Stimulated activated memory B cell treated with anti-CD40 and anti-IgM and Interleukin-4, amounts not matched to agents 10 μg/mL and 1 μg/mL and 100 μg/mL, for 72 hours (primary cell): ENCODE data around the gene PTPRM.

Experiments
- ATAC-seq: fragments of 150-1000 bp; cut with Tn5 transposase; 2 replicates; pipeline ENCODE4 v1.10.0; 2021
- H3K27ac Mint-ChIP-seq: one replicate; pipeline ENCODE4 v1.8.0; 2022; ENCODE audit warnings: mild to moderate bottlenecking, mixed read lengths
- H3K27me3 Mint-ChIP-seq: one replicate; pipeline ENCODE4 v1.8.0; 2022; ENCODE audit warnings: mixed read lengths
- H3K36me3 Mint-ChIP-seq: one replicate; pipeline ENCODE4 v1.8.0; 2022; ENCODE audit warnings: mixed read lengths
- H3K4me1 Mint-ChIP-seq: one replicate; pipeline ENCODE4 v1.8.0; 2022; ENCODE audit warnings: mixed read lengths
- H3K4me3 Mint-ChIP-seq: one replicate; pipeline ENCODE4 v1.8.0; 2022; ENCODE audit warnings: mild to moderate bottlenecking, moderate library complexity, mixed read lengths
- H3K9me3 Mint-ChIP-seq: one replicate; pipeline ENCODE4 v1.8.0; 2022; ENCODE audit warnings: mixed read lengths

Gene PTPRM

GRCh38 chr18:8097927-8098326 is 530.8 kb downstream of the PTPRM start:
- Mint-ChIP-seq H3K4me3 (no peak overlapping the region), H3K27me3 (no peaks in the 10 kb centered on the region), H3K27ac (no peak overlapping the region), H3K36me3 (no peaks in the 10 kb centered on the region), H3K4me1 (no peaks in the 10 kb centered on the region), H3K9me3 (peaks cover 6% of the 10 kb centered on the region)
- ATAC-seq: no peak

- no peaks in the 10 kb centered on the region for H3K27me3 Mint-ChIP-seq
These were observed 539.5 kb downstream of the PTPRM start for GRCh38 chr18:8106603-8107002.

GRCh38 chr18:8107426-8107825 is 540.3 kb downstream of the PTPRM start:
- H3K4me1 Mint-ChIP-seq: no peaks in the 10 kb centered on the region
- no peak for ATAC-seq
- H3K9me3 Mint-ChIP-seq: no peaks in the 10 kb centered on the region
- H3K4me3 Mint-ChIP-seq: no peak overlapping the region
- H3K27ac Mint-ChIP-seq: no peak overlapping the region
- H3K36me3 Mint-ChIP-seq: no peaks in the 10 kb centered on the region
- no peaks in the 10 kb centered on the region for H3K27me3 Mint-ChIP-seq

More at GRCh38 chr18:8106603-8107002, 539.5 kb downstream of the PTPRM start:
- no peaks in the 10 kb centered on the region for H3K4me1 Mint-ChIP-seq
- no peaks in the 10 kb centered on the region for H3K36me3 Mint-ChIP-seq
- ATAC-seq: no peak
- no peak overlapping the region for H3K27ac Mint-ChIP-seq
- H3K9me3 Mint-ChIP-seq: no peaks in the 10 kb centered on the region
- no peak overlapping the region for H3K4me3 Mint-ChIP-seq

- Mint-ChIP-seq H3K27me3 (no peaks in the 10 kb centered on the region), H3K4me1 (no peaks in the 10 kb centered on the region), H3K36me3 (no peaks in the 10 kb centered on the region), H3K27ac (no peak overlapping the region), H3K9me3 (no peaks in the 10 kb centered on the region), H3K4me3 (no peak overlapping the region)
- ATAC-seq: no peak
These were observed 547.4 kb downstream of the PTPRM start for GRCh38 chr18:8114480-8114879.

GRCh38 chr18:8116341-8117005 is 549.4 kb downstream of the PTPRM start:
- no peak for ATAC-seq
- H3K4me1 Mint-ChIP-seq: no peaks in the 10 kb centered on the region
- H3K27me3 Mint-ChIP-seq: no peaks in the 10 kb centered on the region
- H3K9me3 Mint-ChIP-seq: no peaks in the 10 kb centered on the region
- no peak overlapping the region for H3K27ac Mint-ChIP-seq
- no peaks in the 10 kb centered on the region for H3K36me3 Mint-ChIP-seq
- no peak overlapping the region for H3K4me3 Mint-ChIP-seq

GRCh38 chr18:8117006-8117371 is 549.9 kb downstream of the PTPRM start:
- Mint-ChIP-seq H3K27me3 (no peaks in the 10 kb centered on the region), H3K36me3 (no peaks in the 10 kb centered on the region), H3K4me1 (no peaks in the 10 kb centered on the region), H3K9me3 (no peaks in the 10 kb centered on the region), H3K27ac (no peak overlapping the region), H3K4me3 (no peak overlapping the region)
- no peak for ATAC-seq

GRCh38 chr18:8121101-8121500 is 554.0 kb downstream of the PTPRM start:
- Mint-ChIP-seq H3K4me3 (no peak overlapping the region), H3K27ac (no peak overlapping the region), H3K4me1 (no peaks in the 10 kb centered on the region), H3K36me3 (no peaks in the 10 kb centered on the region), H3K9me3 (no peaks in the 10 kb centered on the region), H3K27me3 (no peaks in the 10 kb centered on the region)
- ATAC-seq: no peak

GRCh38 chr18:8121942-8122480 is 554.9 kb downstream of the PTPRM start:
- H3K9me3 Mint-ChIP-seq: no peaks in the 10 kb centered on the region
- no peak for ATAC-seq

GRCh38 chr18:8124232-8125146 is 557.4 kb downstream of the PTPRM start:
- H3K4me3 Mint-ChIP-seq: no peak overlapping the region
- no peak overlapping the region for H3K27ac Mint-ChIP-seq
- no peaks in the 10 kb centered on the region for H3K9me3 Mint-ChIP-seq
- no peaks in the 10 kb centered on the region for H3K36me3 Mint-ChIP-seq
- no peak for ATAC-seq
- H3K27me3 Mint-ChIP-seq: no peaks in the 10 kb centered on the region
- no peaks in the 10 kb centered on the region for H3K4me1 Mint-ChIP-seq

More at GRCh38 chr18:8121942-8122480, 554.9 kb downstream of the PTPRM start:
- no peak overlapping the region for H3K27ac Mint-ChIP-seq
- no peaks in the 10 kb centered on the region for H3K36me3 Mint-ChIP-seq
- no peak overlapping the region for H3K4me3 Mint-ChIP-seq
- no peaks in the 10 kb centered on the region for H3K27me3 Mint-ChIP-seq
- H3K4me1 Mint-ChIP-seq: no peaks in the 10 kb centered on the region

- H3K27me3 Mint-ChIP-seq: no peaks in the 10 kb centered on the region
- no peaks in the 10 kb centered on the region for H3K36me3 Mint-ChIP-seq
- no peak overlapping the region for H3K4me3 Mint-ChIP-seq
- H3K4me1 Mint-ChIP-seq: no peaks in the 10 kb centered on the region
- peaks cover 6% of the 10 kb centered on the region for H3K9me3 Mint-ChIP-seq
- no peak for ATAC-seq
- no peak overlapping the region for H3K27ac Mint-ChIP-seq
These were observed 563.0 kb downstream of the PTPRM start for GRCh38 chr18:8130096-8130495.

- Mint-ChIP-seq H3K36me3 (no peaks in the 10 kb centered on the region), H3K9me3 (peaks cover 6% of the 10 kb centered on the region)
- ATAC-seq: no peak
These were observed 565.9 kb downstream of the PTPRM start for GRCh38 chr18:8133032-8133431.

GRCh38 chr18:8133888-8134287 is 566.8 kb downstream of the PTPRM start:
- Mint-ChIP-seq H3K9me3 (peaks cover 6% of the 10 kb centered on the region), H3K4me3 (no peak overlapping the region)

More at GRCh38 chr18:8133032-8133431, 565.9 kb downstream of the PTPRM start:
- no peak overlapping the region for H3K4me3 Mint-ChIP-seq
- no peak overlapping the region for H3K27ac Mint-ChIP-seq
- H3K27me3 Mint-ChIP-seq: no peaks in the 10 kb centered on the region
- H3K4me1 Mint-ChIP-seq: no peaks in the 10 kb centered on the region

GRCh38 chr18:8139127-8139527 is 572.0 kb downstream of the PTPRM start:
- H3K4me3 Mint-ChIP-seq: no peak overlapping the region
- no peaks in the 10 kb centered on the region for H3K4me1 Mint-ChIP-seq
- no peaks in the 10 kb centered on the region for H3K27me3 Mint-ChIP-seq
- peaks cover 4% of the 10 kb centered on the region for H3K9me3 Mint-ChIP-seq
- no peak overlapping the region for H3K27ac Mint-ChIP-seq
- no peak for ATAC-seq
- no peaks in the 10 kb centered on the region for H3K36me3 Mint-ChIP-seq

More at GRCh38 chr18:8133888-8134287, 566.8 kb downstream of the PTPRM start:
- Mint-ChIP-seq H3K27me3 (no peaks in the 10 kb centered on the region), H3K36me3 (no peaks in the 10 kb centered on the region), H3K4me1 (no peaks in the 10 kb centered on the region), H3K27ac (no peak overlapping the region)
- ATAC-seq: no peak

GRCh38 chr18:8139891-8140406 is 572.8 kb downstream of the PTPRM start:
- Mint-ChIP-seq H3K27me3 (no peaks in the 10 kb centered on the region), H3K36me3 (no peaks in the 10 kb centered on the region), H3K4me3 (no peak overlapping the region), H3K9me3 (peaks cover 7% of the 10 kb centered on the region), H3K4me1 (no peaks in the 10 kb centered on the region), H3K27ac (no peak overlapping the region)
- no peak for ATAC-seq

GRCh38 chr18:8140841-8141501 is 573.9 kb downstream of the PTPRM start:
- Mint-ChIP-seq H3K4me1 (no peaks in the 10 kb centered on the region), H3K36me3 (no peaks in the 10 kb centered on the region), H3K9me3 (peaks cover 8% of the 10 kb centered on the region), H3K27ac (no peak overlapping the region), H3K4me3 (no peak overlapping the region), H3K27me3 (no peaks in the 10 kb centered on the region)
- ATAC-seq: no peak
